Left lung (tissue), 10 donors: ENCODE results near the gene DSCAM. TPM values are rescaled to one million over a fixed set of nuclear protein-coding genes. Genes with fewer than 3 reads are reported as not detected.

Experiments used
- ATAC-seq: fragments of 200-7000 bp; cut with Tn5 transposase; one replicate; pipeline ENCODE4 v1.9.1; 2020; ENCODE audit warnings: moderate library complexity
- DNase-seq, 4 donors: peaks; one replicate each; pipeline ENCODE4 v3.0.0-alpha.2; 2013 to 2020
- H3K27ac ChIP-seq, 2 donors: fragments of 200-600 bp; sonication (generic) in 1 of 2; one replicate each; pipeline versions ENCODE4 v1.5.0 to v1.8.0; 2020 to 2021
- H3K27me3 ChIP-seq, 2 donors: fragments of 200-600 bp; sonication (generic) in 1 of 2; one replicate each; pipeline versions ENCODE4 v1.5.0 to v1.8.0; 2020 to 2021
- H3K36me3 ChIP-seq, 2 donors: fragments of 200-600 bp; sonication (generic) in 1 of 2; one replicate each; pipeline versions ENCODE4 v1.5.0 to v1.8.0; 2020 to 2021
- H3K4me1 ChIP-seq, 2 donors: fragments of 200-600 bp; one replicate each; pipeline ENCODE4 v1.8.0; 2021
- H3K4me3 ChIP-seq, 2 donors: fragments of 200-600 bp; sonication (generic) in 1 of 2; one replicate each; pipeline versions ENCODE4 v1.5.0 to v1.8.0; 2020 to 2021; ENCODE audit warnings: mild to moderate bottlenecking in 1 of 2
- H3K9me3 ChIP-seq, 2 donors: fragments of 200-600 bp; sonication (generic) in 1 of 2; one replicate each; pipeline versions ENCODE4 v1.5.0 to v1.8.0; 2020 to 2021
- CTCF ChIP-seq, 2 donors: fragments of 200-600 bp; sonication (generic) in 1 of 2; IDR thresholded peaks; one replicate each; pipeline versions ENCODE4 v1.5.0 to v1.8.0; 2021; ENCODE audit warnings: antibody characterized with exemption in 2 of 2
- intact Hi-C, 2 donors: fragments of 100-400 bp; cut with DNase I; formaldehyde crosslinking; loops; one replicate each; pipeline versions ENCODE4 v1.11.2 to v1.14.2; 2022
- polyA plus RNA-seq, 6 donors: library from polyadenylated mRNA; unstranded; fragments of 120-200 nt; gene quantifications; one replicate each; pipeline ENCODE4 v1.2.1, GENCODE V29; 2013; ENCODE audit not compliant: insufficient read length in 6 of 6
- total RNA-seq, 2 donors: library from RNA; stranded (reverse); fragmentation: NEBNext Ultra II Directional; extraction: Animal tissue kit (Norgen Biotek cat#: 25700); gene quantifications; one replicate each; pipeline ENCODE4 v1.2.1, GENCODE V29; 2021
- donor health status: DM: no; HTN: yes; CAD: no.
- donor health status: DM: no; HTN: no; CAD: no.

DSCAM gene
- total and polyA plus RNA-seq, 8 donors = 0.03 to 0.24 (median 0.07) TPM; not detected in 1

- Histone ChIP-seq H3K4me1 (no peaks in the 10 kb centered on the region), H3K36me3 (no peaks in the 10 kb centered on the region), H3K9me3 (peaks cover 0 to 3% of the 10 kb centered on the region in 2 donors), H3K27ac (no peak overlapping the region), H3K27me3 (no peaks in the 10 kb centered on the region), H3K4me3 (no peak overlapping the region)
- no peak for DNase-seq
- no peak for ATAC-seq
- no peak for TF ChIP-seq CTCF (IDR thresholded peaks at IDR 0.05)
- intact Hi-C loops = no loop called here
These were observed 58.3 kb downstream of the DSCAM start for GRCh38 chr21:40788635-40789034.

- Histone ChIP-seq H3K9me3 (no peaks in the 10 kb centered on the region), H3K4me3 (no peak overlapping the region), H3K27me3 (no peaks in the 10 kb centered on the region), H3K27ac (no peak overlapping the region), H3K4me1 (no peaks in the 10 kb centered on the region), H3K36me3 (no peaks in the 10 kb centered on the region)
- DNase-seq (no peak), ATAC-seq (no peak)
- intact Hi-C loops = no loop called here
- no peak for TF ChIP-seq CTCF (IDR thresholded peaks at IDR 0.05)
These were observed 63.6 kb downstream of the DSCAM start for GRCh38 chr21:40783404-40783803.

GRCh38 chr21:40770435-40771055 lies 76.4 kb downstream of the DSCAM start:
- ATAC-seq = no peak
- intact Hi-C loops = no loop called here
- no peak for DNase-seq

GRCh38 chr21:40769231-40769630 lies 77.7 kb downstream of the DSCAM start:
- intact Hi-C loops = no loop called here
- DNase-seq (no peak), ATAC-seq (no peak)
- no peak for TF ChIP-seq CTCF (IDR thresholded peaks at IDR 0.05)
- Histone ChIP-seq H3K27me3 (no peaks in the 10 kb centered on the region), H3K9me3 (peaks cover 0 to 6% of the 10 kb centered on the region in 2 donors), H3K36me3 (no peaks in the 10 kb centered on the region), H3K27ac (no peak overlapping the region), H3K4me1 (no peaks in the 10 kb centered on the region), H3K4me3 (no peak overlapping the region)

More at GRCh38 chr21:40770435-40771055, 76.4 kb downstream of the DSCAM start:
- H3K36me3 ChIP-seq = no peaks in the 10 kb centered on the region
- no peaks in the 10 kb centered on the region for H3K4me1 ChIP-seq
- no peak overlapping the region for H3K4me3 ChIP-seq
- no peaks in the 10 kb centered on the region for H3K27me3 ChIP-seq
- no peak for TF ChIP-seq CTCF (IDR thresholded peaks at IDR 0.05)
- no peak overlapping the region for H3K27ac ChIP-seq
- H3K9me3 ChIP-seq = peaks cover 0 to 6% of the 10 kb centered on the region in 2 donors

GRCh38 chr21:40768056-40768455 lies 78.9 kb downstream of the DSCAM start:
- Histone ChIP-seq H3K4me3 (no peak overlapping the region), H3K36me3 (no peaks in the 10 kb centered on the region), H3K27ac (no peak overlapping the region), H3K9me3 (peaks cover 0 to 4% of the 10 kb centered on the region in 2 donors), H3K27me3 (no peaks in the 10 kb centered on the region), H3K4me1 (no peaks in the 10 kb centered on the region)
- TF ChIP-seq CTCF (IDR thresholded peaks at IDR 0.05) = no peak
- DNase-seq = no peak
- no peak for ATAC-seq
- intact Hi-C loops = no loop called here
